Cardiac muscle cell (in vitro differentiated cells and primary cell): Measurements from ENCODE around the gene MTX2. TPM values are rescaled to one million over a fixed set of nuclear protein-coding genes. Genes with fewer than 3 reads are reported as not detected.
"Not testable (repeated sequence)": the region's sequence is repeated elsewhere in the genome, so short reads cannot be mapped to it uniquely, and the experiment has no call there.

Source experiments
- DNase-seq, 2 donors: peaks; one replicate each; pipeline versions ENCODE4 v3.0.0 to v3.0.0-alpha.2; 2010 to 2017; ENCODE audit warnings: low read depth in 1 of 2, low spot score in 1 of 2
- H3K27ac ChIP-seq: fragments of 200-600 bp; sonication (generic); 2 replicates; pipeline ENCODE4 v1.5.1; 2016
- H3K27me3 ChIP-seq: fragments of 200-600 bp; sonication (generic); 2 replicates; pipeline ENCODE4 v1.6.0; 2016; ENCODE audit warnings: control low read depth
- H3K36me3 ChIP-seq: fragments of 200-600 bp; sonication (generic); 2 replicates; pipeline ENCODE4 v1.5.1; 2016; ENCODE audit warnings: control low read depth
- H3K4me1 ChIP-seq: fragments of 200-600 bp; sonication (generic); 2 replicates; pipeline ENCODE4 v1.8.1; 2017; ENCODE audit warnings: low read depth, mild to moderate bottlenecking, mixed run types
- H3K4me3 ChIP-seq: fragments of 200-600 bp; sonication (generic); 2 replicates; pipeline ENCODE4 v1.5.1; 2016; ENCODE audit warnings: mild to moderate bottlenecking
- H3K9me3 ChIP-seq: fragments of 200-600 bp; sonication (generic); 2 replicates; pipeline ENCODE4 v1.5.1; 2017; ENCODE audit warnings: low read depth, mild to moderate bottlenecking, control low read depth
- polyA plus RNA-seq: library from polyadenylated mRNA; unstranded; fragments of >200 nt; fragmentation: Nextera tagmentation; extraction: Ambion mirVana; gene quantifications from 2 replicates; pipeline ENCODE4 v1.2.1, GENCODE V29; 2016
- total RNA-seq: library from RNA; depleted of rRNA; stranded (reverse); fragments of >200 nt; gene quantifications from 2 replicates; pipeline ENCODE4 v1.2.3, GENCODE V29; 2016
- TF ChIP-seq, protein P1 (sequence below): IDR thresholded peaks from 2 replicates; pipeline ENCODE4 v1.5.1; 2012; ENCODE audit warnings: low read depth, mild to moderate bottlenecking, low read length

Gene MTX2
- total and polyA plus RNA-seq, 2 experiments from 2014 or later: 50.9 to 124 TPM

DNA sequence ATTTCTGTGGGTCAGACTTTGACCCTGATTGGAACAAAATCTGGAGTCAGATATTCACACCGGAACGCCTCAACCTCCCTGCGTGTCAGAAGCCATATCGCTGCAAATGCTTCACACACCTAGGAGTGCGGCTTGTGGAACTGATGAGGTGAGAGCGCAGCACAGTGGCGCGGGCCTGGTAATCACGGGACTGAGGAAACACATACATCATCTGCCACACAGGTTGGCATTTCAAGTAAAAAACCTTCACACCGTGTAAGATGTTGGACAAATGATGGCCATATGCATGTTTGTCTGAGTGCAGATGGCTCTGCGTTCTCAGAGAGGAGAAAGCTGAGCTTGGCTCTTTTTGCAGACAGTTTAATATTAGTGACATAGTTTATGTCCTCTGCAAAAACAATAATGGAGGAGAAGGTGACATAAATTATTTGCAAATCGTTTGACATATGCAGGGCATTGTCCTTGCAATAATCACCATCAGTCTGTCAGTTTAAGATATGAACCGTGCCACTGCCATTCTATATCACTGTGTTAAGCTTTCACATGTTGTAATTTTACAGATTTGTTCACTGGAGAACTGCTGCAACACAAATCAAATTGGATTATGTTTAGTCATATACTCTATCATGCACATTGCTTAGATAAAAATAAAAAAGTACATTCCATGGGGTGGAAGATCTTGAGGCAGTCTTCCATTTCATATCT, 101.4 kb downstream of the MTX2 start:
- no peak for DNase-seq
- Histone ChIP-seq H3K9me3 (no peaks in the 10 kb centered on the region), H3K27ac (no peak overlapping the region), H3K4me1 (no peaks in the 10 kb centered on the region), H3K36me3 (no peaks in the 10 kb centered on the region), H3K4me3 (no peak overlapping the region), H3K27me3 (no peaks in the 10 kb centered on the region)
- TF ChIP-seq, protein P1, sequence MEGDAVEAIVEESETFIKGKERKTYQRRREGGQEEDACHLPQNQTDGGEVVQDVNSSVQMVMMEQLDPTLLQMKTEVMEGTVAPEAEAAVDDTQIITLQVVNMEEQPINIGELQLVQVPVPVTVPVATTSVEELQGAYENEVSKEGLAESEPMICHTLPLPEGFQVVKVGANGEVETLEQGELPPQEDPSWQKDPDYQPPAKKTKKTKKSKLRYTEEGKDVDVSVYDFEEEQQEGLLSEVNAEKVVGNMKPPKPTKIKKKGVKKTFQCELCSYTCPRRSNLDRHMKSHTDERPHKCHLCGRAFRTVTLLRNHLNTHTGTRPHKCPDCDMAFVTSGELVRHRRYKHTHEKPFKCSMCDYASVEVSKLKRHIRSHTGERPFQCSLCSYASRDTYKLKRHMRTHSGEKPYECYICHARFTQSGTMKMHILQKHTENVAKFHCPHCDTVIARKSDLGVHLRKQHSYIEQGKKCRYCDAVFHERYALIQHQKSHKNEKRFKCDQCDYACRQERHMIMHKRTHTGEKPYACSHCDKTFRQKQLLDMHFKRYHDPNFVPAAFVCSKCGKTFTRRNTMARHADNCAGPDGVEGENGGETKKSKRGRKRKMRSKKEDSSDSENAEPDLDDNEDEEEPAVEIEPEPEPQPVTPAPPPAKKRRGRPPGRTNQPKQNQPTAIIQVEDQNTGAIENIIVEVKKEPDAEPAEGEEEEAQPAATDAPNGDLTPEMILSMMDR: no peak

DNA sequence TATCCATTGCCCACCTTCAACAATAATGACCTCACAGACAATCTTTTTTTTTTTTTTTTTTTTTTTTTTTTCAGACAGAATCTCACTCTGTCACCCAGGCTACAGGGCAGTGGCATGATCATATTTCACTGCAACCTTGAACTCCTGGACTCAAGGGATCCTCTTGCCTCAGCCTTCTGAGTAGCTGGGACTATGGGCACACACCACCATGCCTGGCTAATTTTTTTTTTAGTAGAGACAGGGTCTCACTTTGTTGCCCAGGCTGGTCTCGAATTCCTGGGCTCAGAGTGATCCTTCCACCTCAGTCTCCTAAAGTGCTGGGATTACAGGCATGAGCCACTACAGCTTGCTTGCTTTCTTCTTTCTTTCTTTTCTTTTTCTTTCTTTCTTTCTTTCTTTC, 103.9 kb downstream of the MTX2 start:
- not testable (repeated sequence) for H3K4me1 ChIP-seq, H3K27me3 ChIP-seq, H3K4me3 ChIP-seq, H3K27ac ChIP-seq, H3K36me3 ChIP-seq, H3K9me3 ChIP-seq, DNase-seq

DNA sequence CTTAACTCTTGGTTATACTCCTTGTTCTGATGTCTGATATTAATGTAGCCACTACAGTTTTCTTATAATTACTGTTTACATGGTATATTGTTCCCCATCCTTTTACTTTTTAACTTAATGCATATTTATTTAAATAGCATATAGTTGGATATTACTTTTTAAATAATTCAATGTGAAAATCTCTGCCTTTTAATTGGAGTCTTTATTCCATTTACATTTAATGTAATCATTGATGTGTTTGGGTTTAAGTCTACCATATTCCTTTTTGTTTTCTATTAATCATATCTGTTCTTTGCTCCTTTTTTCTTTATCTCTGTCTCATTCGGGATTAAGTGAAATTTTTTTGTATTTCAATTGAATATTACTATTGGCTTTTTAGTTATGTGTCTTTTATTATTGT, 109.1 kb downstream of the MTX2 start:
- Histone ChIP-seq H3K36me3 (no peaks in the 10 kb centered on the region), H3K4me1 (no peaks in the 10 kb centered on the region), H3K9me3 (no peaks in the 10 kb centered on the region), H3K27me3 (no peaks in the 10 kb centered on the region), H3K27ac (no peak overlapping the region), H3K4me3 (no peak overlapping the region)
- TF ChIP-seq, protein P1: no peak
- no peak for DNase-seq

DNA sequence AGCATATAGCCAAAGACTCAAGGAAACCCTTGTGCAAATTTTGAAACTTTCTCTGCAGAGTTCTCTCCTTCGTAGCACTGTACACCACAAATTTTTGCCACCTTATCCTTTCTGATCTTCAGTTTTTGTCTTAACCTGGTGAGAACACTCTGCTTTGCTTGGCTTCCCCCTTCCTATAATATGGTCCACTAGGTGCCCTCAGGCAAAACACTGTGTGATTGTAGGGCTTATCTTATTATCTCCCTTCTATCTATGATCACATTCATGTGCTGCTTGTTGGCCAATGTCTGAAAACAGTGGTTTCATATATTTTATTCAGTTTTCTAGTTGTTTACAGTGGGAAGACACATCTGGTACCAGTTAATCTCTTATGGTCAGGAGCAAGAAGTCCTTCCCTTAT, 111.1 kb downstream of the MTX2 start:
- no peak overlapping the region for H3K27ac ChIP-seq
- H3K4me3 ChIP-seq: no peak overlapping the region
- DNase-seq: no peak
- H3K27me3 ChIP-seq: no peaks in the 10 kb centered on the region
- no peaks in the 10 kb centered on the region for H3K9me3 ChIP-seq
- H3K36me3 ChIP-seq: no peaks in the 10 kb centered on the region
- TF ChIP-seq, protein P1: no peak
- no peaks in the 10 kb centered on the region for H3K4me1 ChIP-seq

DNA sequence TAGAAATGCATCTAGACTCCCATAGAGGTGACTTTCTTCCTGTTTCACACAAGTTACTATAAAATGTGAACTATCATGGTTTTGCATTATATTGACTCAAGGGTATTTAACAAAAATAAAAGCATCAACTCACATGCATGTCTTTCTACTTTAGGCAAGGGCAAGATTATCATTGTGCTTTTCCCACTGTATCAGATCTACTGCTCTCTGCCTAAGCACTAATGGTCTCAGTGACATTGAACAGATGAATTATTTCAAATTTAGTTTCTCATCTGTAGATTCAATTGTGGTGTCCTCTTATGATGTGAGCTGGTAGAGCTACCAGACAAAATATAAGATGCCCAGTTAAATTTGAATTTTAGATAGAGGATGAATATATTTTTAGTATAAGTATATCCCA, 113.9 kb downstream of the MTX2 start:
- Histone ChIP-seq H3K9me3 (no peaks in the 10 kb centered on the region), H3K4me1 (no peaks in the 10 kb centered on the region), H3K36me3 (no peaks in the 10 kb centered on the region), H3K4me3 (no peak overlapping the region), H3K27me3 (no peaks in the 10 kb centered on the region), H3K27ac (no peak overlapping the region)
- no peak for DNase-seq
- TF ChIP-seq, protein P1: no peak

DNA sequence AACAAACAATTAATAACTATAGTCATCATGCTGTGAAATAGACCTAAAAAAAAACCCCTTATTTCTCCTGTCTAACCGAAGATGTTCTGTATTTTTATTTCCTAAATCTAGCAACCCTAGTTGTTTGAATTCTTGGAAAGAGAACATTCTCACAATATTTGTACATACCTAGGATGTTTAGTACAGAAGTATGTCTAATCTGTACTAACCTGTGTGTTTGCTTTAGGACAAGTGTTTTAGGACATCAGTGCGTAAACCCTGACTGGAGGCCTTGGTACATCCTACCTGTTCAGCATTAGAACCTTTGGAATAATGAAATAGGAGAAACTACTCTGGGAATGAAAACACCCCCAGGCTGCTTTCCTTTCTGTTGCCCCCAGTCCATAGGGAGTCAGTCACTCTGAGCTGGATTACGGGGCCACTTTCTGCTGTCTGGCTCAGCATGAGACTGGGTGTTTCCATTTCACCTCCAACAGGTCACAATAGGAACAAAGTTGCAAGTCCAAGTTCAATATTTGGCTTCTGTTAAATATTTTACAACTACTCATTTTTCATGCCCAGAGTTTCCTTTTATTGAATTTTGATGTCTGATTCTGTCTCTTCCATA, 114.7 kb downstream of the MTX2 start:
- Histone ChIP-seq H3K27me3 (no peaks in the 10 kb centered on the region), H3K4me3 (no peak overlapping the region), H3K27ac (no peak overlapping the region), H3K4me1 (no peaks in the 10 kb centered on the region), H3K36me3 (no peaks in the 10 kb centered on the region), H3K9me3 (no peaks in the 10 kb centered on the region)
- TF ChIP-seq, protein P1: no peak
- no peak for DNase-seq
